MV-4-11 (cell line): Measurements from ENCODE around the gene PTTG2.

Experiments
- DNase-seq: peaks from one replicate; lab custom pipeline; 2025; lab: John Stamatoyannopoulos, UW

The PTTG2 gene

DNA sequence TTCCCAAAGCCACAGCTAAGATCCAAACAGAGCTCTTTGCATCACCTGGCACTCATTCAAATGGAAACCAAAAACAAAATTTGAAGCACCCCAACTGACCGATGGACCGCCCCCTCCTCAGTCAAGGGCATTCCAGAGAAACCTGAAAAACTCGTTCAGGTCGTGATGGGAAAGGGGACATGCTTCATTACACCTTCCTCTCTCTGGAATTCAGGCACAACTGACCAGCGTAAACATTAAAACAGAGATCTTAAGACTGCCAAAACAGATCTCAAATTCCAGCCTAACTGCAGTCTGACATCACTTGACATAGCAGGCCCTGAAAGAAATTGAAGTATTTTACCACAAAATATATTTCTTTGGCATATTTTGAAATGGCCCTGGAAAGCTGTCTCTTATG, 28.5 kb downstream of the PTTG2 start:
- no peak for DNase-seq

DNA sequence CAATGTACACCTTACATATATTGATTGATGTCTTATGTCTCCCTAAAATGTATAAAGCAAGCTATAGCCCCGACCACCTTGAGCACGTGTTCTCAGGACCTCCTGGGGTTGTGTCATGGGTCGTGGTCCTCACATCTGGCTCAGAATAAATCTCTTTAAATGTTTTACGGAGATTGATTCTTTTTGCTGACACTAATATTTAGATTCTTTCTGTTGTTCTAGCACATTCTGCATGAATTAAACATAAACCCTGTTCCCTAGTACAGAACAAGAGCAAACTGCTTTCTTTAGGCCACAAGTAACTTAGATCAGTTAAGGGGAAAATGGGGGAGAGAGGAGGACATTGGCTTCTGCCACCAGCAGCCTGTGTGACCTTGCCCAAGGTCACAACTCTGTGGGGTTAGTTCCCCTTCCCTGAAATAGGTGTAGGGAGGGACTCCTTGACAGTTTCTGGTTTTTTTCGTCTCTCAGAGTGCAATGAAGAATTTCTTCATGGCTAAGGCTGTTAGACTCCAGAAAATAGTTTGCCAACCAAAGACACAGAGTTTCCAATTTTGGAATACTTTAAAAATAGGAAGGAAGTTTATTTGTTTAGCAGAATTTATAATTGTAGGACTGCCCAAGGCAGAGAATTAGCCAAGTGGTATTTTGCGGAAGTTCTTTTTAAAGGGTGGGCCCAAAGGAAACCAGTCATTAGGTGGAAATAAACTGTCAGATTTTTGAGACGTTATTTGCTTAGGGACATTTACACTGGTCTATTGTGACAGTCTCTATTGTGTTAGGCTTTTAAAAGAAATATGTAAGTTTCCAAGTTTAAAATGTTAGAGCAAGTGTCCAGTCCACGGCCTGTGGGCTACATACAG, 29.4 kb downstream of the PTTG2 start:
- DNase-seq, result peak; percentile 78

DNA sequence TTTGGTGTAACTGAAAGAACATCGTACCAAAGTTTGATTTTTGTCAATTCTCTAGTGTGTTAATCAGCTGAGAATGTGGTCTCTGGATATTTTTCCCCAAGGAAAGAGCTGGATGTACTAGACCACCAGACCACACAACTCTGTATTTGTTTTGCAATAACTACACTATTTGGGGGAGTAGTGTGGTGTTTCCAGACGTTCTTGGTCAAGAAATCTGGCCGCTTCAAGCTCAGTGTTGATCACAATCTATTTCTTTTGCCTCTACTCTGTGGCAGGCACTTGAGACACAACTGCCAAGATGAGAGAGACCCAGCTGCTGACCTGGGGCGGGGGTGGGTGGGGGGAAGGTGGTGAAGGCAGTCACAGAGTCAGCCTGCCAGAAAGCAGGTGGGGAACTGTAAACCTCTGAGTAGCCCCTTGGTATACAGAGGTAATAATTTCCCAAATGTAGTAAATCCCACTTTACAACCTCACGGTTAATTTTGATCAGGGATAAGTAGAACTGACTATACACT, 30.6 kb downstream of the PTTG2 start:
- DNase-seq, result no peak

DNA sequence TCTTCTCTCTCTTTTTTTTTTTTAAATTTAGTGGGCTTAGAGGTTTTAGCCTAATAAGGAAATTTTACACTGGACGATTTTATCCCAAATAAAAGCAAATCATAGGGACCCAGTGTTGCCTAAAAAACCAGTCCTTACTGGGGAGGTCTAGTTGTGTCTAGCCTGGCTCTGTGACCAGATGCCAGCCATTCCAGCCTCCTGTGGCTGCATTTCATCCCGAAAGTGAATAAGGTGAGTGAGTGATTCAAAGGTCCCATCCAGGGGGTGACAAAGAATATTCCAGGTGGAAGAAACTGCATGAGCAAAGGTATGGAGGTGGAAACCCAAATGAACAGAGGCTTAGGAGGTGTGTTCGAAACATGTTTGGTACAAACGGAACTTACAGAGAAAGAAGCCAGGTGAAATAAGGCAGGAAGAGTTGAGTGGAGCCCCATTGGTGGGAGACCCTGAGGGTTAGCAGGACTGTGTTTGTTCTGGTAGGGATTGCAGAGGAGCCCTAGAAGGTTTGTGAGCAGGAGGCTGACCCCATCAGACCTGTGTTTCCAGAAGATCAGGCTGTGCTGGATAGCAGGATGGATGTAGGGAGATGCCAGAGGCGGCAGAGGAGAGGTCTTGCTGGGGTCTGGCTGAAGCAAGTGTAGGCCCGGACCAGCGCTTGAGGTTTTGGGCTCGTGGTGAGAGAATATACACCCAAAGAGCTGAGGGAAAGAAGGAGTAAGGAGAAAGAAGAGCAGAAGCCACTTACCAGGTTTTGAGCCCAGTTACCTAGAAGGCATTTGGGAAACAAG, 31.6 kb downstream of the PTTG2 start:
- no peak for DNase-seq

DNA sequence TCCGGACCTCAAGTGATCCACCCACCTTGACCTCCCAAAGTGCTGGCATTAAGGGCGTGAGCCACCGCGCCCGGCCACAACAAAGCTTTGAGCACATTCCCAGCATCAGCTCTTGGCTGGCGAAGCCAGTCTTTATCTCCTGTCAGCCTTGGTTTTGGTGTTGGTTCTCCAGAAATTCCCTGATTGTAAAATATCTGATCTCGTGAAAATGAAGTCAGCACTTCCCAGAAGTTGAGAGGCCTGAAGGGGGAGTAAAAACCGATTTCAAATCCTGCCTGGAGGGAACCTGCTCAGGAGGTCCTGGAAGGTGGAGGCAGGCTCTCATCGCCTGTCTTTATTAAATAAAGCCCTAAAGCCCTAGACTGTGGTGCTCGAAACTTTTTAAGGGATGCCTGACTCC, 33.6 kb downstream of the PTTG2 start:
- no peak for DNase-seq

DNA sequence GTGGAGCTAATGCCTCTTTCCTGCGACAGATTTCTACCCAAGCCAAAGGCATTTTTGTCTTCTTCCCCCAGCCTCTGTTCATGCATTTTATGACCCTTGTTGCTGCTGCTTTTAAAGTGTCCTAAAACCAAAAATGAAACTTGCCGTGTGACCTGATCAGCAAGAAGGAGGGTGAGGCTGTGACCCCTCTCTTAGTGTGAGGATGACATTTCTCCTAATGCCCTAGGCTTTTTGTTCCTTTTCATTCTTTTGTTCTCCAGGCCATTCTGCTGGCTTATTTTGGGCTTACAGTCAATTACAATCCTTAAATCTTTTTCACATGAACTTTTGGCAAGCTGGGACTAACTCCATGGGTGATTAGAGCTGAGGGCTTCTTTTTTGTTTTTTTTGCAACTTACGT, 34.4 kb downstream of the PTTG2 start:
- no peak for DNase-seq

DNA sequence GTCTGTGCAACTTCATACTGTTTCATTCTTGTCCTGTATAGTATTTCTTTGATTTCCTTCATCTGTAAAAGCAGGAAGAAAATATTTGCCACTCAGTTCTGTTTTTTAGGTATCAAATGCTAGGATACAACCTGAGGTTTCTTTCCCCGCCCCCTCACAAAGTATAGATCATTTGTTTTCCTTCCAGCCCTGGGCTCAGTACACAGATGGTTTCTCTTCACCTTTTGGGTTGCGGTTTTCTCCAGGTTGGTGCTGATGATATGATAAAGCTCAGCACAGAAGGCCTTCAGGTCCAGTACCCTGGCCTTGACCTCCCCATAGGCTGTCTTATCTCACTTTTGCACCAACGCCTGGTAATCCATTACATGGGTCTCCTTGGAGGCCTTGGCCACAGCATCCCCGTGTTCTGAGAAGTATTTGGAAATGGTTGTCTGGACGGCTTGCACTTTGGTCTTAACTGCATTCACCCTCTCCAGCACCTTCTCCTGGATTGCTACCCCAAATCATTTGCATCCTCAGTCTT, 35.2 kb downstream of the PTTG2 start:
- DNase-seq, result no peak

DNA sequence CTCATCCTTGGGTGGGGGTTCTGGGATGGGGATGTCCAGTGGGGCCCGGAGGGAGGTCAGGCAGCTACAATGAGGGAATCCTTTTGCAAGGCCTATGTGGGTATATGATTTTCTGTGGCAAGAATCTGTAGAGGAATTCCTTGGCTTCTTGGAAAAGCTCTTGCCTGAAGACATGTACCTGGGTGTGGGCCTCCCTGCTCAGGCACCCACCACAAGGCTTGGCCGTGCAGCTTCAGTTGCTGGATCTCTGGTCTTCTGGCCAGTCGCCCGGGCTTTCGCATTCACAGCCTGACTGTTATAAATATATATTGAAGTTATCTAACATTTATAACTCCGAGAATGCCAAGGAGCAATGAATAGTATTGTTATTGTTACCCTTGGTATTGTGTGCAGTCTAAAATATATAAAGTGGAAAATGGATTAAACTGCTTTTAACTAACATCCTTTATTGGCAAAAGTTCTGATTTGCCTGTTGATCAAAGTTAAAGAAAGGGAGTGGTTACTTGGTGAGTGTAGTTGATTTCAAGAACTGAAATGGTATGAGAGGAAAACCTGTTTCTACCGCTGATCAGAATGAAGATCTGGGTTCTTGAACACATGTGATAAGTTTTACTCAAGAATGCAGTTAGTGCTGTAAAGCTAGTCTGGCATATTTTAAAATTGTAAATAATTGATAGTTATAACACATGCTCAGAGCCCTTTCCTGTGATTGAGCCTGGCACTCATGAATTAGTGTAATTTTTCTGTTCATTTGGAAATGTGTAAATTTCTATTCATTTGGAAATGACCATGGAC, 36.0 kb downstream of the PTTG2 start:
- DNase-seq, result no peak

DNA sequence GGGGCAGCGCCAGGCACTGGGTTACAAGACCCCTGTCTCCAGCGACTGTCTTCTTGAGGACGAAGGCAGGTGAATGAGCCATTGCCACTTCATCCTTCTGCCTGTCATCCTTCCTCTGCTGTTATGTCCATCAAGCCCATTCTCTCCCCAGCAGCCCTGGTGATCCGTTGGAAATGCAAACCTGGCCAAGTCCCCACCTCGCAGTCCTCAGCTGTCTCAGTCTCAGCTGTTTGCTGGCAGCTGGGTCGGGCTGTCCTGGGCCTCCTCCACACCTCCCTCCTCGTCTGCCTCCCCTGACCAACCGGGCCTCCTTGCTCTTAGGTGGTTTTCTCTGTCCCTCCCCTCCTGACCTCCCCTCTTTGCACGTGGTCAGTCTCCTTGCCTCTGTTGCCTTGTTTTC, 38.0 kb downstream of the PTTG2 start:
- no peak for DNase-seq

DNA sequence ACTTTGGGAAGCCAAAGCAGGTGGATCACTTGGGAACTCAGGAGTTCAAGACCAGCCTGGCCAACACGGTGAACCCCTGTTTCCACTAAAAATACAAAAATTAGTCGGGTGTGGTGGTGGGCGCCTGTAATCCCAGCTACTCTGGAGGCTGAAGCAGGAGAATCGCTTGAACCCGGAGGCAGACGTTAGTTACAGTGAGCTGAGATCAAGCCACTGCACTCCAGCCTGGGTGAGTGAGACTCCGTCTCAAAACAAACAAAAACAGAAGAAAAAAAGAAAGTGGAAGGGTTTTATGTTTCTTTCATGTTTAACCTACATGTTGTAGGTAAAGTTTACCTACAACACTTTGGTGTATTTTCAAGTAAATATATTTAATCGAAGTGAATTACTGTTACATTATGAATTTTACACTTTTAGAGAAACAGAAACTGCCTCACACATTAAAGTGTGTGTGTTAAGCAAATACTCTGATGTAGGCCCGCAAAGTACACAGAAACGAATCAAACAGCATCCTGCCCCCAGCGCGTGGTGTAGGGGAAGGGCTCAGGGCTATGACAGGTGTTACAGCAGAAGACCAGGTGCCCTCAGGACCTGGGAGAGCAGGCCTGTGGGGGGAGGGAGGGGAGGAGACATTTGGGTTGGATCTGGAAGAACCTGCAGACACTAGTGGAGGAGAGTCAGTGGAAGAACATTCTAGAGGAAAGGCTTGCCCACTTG, 39.0 kb downstream of the PTTG2 start:
- DNase-seq, result no peak

DNA sequence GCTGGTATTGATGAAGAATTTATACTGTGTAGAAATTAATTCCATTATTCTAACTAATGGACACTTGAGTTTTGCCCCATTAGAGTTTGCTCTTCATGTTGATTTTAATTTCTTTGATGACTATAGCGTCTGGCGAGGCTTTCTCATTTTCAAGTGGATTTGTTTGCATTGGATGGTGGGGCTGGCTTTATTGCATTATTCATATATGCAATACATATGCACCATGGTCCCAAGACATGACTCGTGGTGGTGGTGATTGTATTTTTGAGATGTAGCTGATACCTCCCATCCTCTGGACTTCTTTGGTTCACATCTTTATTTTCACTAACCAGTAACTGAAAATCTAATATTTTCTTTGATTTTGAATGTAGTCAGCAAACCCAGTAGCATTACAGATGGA, 39.8 kb downstream of the PTTG2 start:
- DNase-seq, result no peak

DNA sequence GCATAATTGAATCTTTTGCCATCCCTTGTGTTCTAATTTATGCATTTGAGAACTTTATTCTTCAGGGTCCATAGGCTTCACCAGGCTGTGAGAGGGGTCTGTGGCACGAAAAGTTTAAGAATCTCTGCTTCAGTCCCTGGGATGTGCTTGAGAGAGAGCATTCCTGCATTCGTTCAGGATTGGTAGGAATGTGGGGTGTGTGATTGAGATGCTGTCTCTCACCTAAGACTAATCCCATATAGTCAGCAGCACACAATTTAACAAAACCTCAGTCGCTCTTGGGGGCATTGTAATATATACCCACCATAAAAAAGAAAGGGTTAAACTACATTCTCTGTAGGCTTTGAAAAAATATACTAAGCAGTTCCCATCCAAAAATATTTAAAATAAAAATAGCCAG, 41.7 kb downstream of the PTTG2 start:
- DNase-seq, result no peak

DNA sequence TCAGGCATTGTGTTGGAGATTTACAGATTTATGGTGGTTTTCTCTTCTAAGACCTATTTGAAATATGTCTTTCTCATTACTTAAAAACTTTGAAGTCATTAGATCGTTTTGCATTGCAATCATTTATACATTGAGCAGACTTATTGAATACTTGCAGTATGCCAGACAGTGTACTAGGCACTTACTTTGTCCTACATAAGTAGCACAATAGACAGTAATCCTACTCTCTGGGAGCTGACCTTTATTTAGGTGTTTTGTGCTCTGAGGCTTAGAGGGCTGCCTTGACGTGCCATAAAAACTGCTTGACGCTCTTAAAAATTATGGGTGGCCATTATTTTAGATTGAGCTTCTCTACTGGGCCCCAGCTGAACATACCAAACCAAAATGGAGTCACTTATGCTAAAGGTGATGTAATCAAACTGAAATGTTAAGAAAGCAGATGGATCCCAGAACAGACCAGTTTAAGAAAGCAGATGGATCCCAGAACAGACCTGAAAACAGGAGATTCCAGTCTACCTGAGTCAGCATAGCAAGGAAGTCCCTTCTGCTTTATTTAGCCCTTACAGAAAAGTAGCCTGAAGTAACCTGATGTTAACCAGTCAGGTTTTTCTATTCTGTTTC, 42.4 kb downstream of the PTTG2 start:
- no peak for DNase-seq

DNA sequence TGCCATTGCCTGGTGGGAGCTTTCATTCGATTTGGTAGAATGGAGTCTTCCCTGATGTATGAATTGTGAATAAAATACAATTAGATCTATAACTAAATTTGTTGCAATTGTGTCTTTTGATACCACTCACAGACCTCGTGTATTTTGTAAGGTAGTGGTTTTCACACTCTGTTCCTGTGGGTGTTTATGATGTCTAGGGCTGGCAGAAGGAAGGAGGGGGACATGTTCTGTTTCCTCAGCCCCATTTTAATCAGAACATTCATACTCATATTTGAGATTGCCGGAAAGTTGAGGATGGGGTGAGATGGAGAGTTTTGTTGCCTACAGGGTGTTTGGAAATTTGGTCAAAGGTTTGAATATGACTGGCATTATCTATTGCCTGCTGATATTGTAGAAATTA, 42.9 kb downstream of the PTTG2 start:
- no peak for DNase-seq

DNA sequence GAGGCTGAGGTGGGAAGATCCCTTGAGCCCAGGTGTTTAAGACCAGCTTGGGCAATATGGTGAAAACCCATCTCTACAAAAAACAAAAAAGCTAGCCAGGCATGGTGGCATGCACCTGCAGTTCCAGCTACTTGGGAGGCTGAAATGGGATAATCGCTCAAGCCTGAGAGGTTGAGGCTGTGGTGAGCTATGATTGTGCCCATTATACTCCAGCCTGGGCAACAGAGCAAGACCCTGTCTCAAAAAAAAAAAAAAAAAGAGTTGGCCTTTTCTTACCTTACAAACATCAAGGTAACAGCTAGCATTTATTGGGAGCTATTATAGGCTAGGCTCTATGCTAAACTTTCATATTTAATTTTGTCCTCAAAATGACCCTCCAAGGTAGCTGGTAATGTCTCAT, 43.4 kb downstream of the PTTG2 start:
- no peak for DNase-seq

DNA sequence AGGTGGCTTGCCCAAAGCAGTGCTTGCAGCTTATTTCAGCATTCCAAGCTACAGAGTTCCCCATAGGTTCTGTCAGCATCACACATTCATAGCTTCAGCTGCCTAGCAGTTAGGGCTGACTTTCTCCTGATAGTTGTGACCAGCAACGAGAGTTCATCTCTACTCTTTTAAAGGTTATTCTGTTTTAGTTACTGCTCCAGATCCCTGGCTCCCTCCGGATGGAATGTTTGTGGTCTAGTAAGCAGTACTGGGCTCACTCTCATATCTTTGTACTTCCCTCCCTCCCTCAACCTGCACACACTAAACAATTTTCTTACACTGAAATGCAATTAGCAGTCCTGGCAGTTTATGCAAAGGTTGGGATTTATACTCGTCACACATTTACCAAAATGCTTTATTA, 43.9 kb downstream of the PTTG2 start:
- DNase-seq, result no peak

DNA sequence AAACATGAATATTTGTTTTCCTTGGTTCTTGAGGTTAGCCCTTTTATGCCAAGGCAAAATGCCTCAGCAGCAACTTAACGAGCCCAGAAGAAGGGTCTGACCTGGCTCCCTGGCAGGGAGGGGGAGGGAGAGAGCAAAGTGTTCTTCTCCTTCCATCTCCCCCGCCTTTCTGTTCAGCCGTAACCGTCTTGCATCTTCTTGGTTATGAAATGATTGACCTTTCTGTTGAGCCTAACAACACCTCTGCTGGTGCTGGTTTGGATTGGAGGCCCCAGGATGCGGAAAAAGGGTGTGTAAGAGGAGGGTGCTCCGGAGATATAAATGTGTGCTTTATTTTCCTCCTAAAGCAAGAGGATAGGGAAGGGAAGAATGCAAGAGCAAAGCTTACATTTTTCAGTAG, 44.7 kb downstream of the PTTG2 start:
- DNase-seq, result no peak

DNA sequence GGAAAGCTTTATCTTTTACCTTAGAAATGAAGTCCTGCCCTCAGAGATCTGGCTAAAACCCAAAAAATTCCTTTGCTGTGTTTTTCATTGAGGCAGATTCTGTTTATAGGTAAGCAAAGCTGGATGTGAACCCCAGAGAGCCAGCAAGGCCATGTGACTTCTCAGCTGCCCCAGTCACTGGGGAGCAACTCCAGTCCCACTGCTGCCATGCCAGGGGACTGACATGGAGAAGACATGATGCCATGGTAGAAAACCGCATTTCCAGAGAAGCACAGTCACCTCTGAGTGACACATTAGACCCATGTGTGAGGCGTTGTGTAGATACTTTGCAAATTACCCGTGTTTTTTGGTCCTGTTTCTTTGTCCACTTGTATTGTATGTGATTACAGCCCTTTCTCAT, 45.4 kb downstream of the PTTG2 start:
- DNase-seq, result no peak

DNA sequence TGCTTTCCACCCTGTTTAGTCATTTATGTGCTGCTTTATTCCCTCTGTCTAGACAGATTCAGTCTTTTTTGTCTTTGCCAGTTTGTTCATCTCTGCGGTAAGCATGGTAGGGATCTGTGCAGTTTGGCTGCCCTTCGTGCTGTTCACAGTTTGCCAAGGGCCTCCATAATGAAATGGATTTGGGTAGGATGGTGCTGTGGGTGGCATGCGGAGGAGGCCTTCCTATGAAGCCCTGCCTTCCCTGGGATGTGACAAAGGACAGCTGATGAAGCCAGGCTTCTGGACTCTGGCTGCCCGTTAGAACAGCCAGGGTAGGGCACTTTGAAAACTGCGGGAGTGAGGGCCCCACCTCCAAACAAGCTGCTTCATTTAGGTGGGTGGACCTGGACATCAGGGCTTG, 47.4 kb downstream of the PTTG2 start:
- DNase-seq, result no peak

DNA sequence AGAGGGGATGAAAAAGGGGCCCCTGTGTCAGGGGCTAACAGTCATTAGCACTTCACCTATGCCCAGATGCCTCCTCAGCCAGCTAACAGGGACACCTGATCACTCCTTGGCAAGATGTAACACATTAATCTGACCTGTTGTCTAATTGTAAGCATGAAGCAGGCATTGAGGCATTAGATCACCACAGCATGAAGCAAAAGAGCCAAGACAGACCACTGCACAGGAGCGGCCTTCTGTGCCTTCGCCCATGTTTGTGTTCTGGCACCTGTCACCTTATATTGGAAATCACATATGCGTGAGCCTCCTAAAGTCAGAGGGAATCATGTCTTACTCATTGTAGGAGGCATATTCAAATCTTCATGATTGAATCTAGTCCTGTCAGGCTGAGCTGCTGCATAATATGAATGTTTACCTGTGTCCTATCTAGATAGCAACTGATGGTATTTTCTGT, 48.4 kb downstream of the PTTG2 start:
- DNase-seq, result no peak

DNA sequence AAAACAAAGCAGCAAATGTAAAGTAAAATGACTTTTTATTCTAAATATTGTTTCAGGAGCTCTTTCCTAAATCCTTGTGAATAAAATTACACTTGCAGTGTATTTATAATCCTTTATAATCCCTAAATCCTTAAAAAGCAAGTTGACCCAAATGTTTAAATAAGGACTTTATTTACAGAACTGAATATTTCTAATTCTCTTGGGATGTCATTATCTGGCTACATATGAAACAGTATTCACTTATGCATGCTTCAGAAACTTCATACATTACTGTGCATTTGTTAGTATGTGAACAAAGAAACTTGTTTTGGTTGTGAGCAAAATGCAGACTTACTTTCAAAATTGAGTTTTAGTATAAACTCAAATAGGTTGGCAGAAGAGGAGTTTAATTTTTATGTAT, 49.2 kb downstream of the PTTG2 start:
- DNase-seq, result no peak
